GM21526 (cell line): ENCODE data around the gene DOCK11.
"Not testable (repeated sequence)": the region's sequence is repeated elsewhere in the genome, so short reads cannot be mapped to it uniquely, and the experiment has no call there.

Experiments used
- ATAC-seq: cut with Tn5 transposase; IDR thresholded peaks from one replicate; pipeline ENCODE4 v1.9.1; 2021; ENCODE audit warnings: moderate library complexity; ENCODE audit not compliant: unreplicated experiment, low FRiP score

Gene DOCK11

DNA sequence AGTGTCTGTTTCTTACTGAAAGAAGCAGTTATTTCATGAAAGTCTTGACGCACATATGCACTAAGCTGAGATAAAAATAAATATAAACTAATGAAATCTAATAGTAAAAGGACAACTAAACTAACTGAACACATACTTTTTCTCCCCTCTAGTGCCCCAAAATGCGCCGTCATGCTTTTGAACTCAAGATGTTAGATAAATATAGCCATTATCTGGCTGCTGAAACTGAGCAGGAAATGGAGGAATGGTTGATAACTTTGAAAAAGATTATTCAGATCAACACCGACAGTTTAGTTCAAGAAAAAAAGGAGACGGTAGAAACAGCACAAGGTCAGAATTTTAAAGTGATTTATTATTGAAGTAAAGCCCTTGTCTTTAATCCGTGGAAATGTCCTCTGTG is 70.2 kb downstream of the DOCK11 start:
- ATAC-seq: no peak

GRCh38 chrX:118566359-118566758 is 70.7 kb downstream of the DOCK11 start:
- ATAC-seq: no peak

DNA sequence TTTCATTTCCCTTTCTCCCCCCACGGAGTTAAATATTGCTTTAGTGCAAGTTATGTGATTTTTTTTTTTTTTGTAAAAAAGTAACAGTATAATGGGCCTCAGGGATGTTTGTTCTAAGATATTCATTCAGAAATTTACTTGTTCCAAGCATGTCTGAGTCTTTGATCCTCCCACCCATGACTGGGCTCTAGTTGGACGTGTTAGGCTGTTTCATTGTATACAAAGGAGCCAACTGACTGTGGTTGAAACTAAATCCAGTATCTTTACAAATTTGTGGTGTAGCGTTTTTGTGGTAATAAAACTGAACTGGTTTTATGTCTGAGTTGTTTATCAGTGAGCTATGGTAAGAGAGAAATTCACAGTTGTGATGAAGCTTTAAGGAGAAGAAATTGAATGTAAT is 74.1 kb downstream of the DOCK11 start:
- ATAC-seq: no peak

- ATAC-seq: no peak
Observed at GRCh38 chrX:118570209-118570608, 74.6 kb downstream of the DOCK11 start.

GRCh38 chrX:118571836-118572235 is 76.2 kb downstream of the DOCK11 start:
- no peak for ATAC-seq

- no peak for ATAC-seq
Observed at GRCh38 chrX:118574666-118575065, 79.1 kb downstream of the DOCK11 start.

DNA sequence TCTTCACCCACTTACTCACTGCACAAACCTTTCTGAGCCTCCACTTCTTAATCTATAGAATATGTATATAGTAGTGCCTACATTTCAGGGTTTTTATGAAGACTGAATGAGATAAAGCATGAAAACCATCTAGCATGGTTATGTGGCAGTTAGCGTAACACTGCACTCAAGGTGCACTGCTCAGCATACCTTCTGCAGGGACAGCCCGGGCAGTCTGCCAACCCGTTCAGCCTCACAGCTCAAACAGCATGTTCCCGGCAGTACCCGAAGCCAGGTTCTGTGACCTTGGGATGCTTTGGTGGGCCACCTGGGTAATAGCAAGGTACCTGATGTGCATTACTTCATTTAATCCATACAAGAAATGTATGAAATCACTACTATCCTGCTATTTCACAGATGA is 81.4 kb downstream of the DOCK11 start:
- no peak for ATAC-seq

DNA sequence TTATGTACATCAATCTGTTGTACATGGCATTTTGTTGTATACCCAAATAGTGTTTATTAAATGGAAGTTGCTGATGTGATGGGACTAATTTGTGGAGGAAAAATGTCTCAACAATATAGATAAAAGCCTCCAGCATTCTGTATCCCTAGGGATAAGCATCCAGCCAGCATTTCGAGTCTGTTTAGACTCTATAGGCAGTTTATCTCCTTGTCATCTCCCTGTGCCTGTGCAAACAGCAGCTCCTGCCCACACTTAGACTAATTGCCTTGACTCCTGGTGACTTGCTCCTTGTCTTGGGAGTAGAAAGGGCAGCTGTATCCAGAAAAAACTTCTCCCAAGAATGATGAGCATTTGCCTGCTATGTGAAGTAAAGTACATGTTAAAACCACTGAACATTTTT is 83.8 kb downstream of the DOCK11 start:
- no peak for ATAC-seq

DNA sequence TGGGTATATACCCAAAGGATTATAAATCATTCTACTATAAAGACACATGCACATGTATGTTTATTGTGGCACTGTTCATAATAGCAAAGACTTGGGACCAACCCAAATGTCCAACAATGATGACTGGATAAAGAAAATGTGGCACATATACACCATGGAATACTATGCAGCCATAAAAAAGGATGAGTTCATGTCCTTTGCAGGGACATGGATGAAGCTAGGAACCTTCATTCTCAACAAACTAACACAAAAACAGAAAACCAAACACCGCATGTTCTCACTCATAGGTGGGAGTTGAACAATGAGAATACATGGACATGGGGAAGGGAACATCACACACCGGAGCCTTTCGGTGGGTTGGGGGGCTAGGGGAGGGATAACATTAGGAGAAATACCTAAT is 87.3 kb downstream of the DOCK11 start:
- not testable (repeated sequence) for ATAC-seq

- ATAC-seq: no peak
Observed at GRCh38 chrX:118583781-118584180, 88.2 kb downstream of the DOCK11 start.

GRCh38 chrX:118585296-118585695 is 89.7 kb downstream of the DOCK11 start:
- no peak for ATAC-seq

DNA sequence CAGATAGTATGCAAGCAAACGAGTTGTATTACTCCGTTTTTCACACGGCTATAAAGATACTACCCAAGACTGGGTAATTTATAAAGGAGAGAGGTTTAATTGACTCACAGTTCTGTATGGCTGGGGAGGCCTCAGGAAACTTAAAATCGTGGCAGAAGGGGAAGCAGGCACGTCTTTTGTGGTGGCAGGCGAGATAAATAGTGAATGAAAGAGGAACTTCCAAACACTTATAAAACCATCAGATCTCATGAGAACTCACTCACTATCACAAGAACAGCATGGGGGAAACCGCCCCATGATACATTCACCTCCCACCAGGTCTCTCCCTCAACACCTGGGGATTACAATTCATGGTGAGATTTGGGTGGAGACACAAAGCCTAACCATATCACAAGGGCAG is 90.6 kb downstream of the DOCK11 start:
- not testable (repeated sequence) for ATAC-seq

DNA sequence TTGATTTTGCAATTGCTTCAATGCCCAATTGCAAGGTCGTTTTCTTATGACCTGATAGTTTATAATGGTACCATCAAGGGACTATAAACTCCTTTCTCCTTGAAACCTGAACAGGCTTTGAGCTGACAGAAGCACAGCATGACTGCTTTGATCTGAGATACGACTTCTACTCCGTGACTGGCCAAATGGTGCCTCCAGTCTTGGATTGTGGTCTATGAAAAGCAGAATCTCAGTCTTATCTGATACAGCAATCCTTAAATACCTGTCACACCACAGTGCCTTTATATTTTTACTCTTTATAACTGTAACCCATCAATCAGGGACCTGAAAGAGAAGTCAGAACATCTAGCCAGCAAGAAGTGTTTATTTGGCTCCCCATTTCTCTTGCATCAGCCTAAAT is 93.1 kb downstream of the DOCK11 start:
- no peak for ATAC-seq

DNA sequence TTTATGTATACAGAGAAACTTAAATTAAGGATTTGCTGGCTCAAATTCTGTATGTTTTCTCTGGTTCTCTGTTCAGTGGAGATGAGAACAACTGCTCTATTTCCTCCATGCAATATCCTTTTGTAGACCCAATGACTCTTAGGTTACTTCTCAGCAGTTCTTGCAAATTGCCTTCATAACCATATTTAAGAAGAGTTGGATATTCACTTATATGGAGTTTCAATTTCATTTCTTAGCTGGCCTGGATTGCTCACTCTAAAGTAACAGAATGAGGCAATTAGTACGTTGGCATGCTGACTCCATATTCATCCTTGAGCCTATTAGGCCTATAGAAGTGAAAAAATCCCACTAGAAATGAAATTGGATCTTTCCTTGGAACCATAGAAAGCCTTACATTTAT is 93.6 kb downstream of the DOCK11 start:
- ATAC-seq: no peak

DNA sequence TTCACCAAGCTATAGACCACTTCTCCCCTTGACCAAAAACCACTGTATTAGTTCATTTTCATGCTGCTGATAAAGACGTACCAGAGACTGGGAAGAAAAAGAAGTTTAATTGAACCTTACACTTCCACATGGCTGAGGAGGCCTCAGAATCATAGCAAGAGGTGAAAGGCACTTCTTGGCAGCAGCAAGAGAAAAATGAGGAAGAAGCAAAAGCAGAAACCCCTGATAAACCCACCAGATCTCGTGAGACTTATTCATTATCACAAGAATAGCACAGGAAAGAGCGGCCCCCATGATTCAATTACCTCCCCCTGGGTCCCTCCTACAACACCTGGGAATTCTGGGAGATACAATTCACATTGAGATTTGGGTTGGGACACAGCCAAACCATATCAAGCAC is 97.8 kb downstream of the DOCK11 start:
- no peak for ATAC-seq

- ATAC-seq: no peak
Observed at GRCh38 chrX:118594697-118595420, 99.2 kb downstream of the DOCK11 start.

- no peak for ATAC-seq
Observed at GRCh38 chrX:118595501-118596042, 100.0 kb downstream of the DOCK11 start.

DNA sequence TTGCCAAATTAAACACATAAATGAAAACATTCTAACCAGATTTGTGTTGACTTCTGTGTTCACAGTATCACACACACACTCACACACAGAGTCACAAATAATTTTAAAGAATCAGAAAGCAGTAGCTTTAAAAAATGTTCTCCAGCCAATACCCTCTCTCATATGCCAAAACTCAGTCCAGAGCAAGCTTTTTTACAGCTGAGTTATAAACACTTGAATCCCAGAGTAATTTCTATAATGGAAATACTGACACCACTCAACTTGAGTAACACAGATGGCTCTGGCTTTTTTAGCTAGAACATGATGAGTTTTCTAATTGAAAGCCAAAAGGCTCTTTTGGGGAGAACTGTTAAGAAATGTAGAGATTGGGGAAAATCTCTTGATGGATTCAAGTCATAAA is 100.8 kb downstream of the DOCK11 start:
- ATAC-seq: no peak

DNA sequence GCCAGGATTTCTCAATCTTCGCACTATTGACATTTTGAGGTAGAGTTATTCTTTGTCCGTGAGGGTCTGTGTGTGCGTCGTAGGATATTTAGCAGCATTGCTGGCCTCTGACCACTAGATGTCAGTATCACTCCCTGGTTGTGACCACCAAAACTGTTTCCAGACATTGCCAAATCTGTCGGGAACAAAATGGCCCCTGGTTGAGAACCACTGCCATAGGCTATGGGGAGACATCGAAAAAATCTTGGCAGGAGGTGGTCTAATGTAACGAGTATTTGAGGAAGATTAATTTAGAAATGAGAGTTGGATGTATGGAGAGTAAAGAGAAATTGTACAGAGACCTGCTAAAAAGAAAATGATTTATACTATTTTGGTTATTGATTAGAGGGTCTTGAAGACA is 108.4 kb downstream of the DOCK11 start:
- no peak for ATAC-seq

DNA sequence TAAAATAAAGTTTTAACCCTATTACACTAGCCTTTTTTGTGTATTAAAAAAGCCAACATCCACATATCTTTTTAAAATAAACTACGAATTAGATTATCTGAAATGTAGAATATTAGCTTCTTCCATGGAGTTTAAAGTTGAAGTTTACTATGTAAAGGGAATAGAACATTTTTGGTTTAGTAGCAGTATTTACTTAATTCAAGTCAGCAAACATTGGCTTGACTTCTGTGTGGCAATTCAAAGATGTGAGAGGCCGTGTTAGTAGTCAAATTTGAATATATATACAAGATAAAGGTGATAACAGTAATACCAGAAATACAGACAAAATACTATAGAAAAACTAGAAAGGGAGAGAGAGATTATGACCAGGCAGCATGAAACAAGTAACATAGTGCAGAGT is 116.7 kb downstream of the DOCK11 start:
- ATAC-seq: no peak

GRCh38 chrX:118614150-118614549 is 118.5 kb downstream of the DOCK11 start:
- no peak for ATAC-seq

DNA sequence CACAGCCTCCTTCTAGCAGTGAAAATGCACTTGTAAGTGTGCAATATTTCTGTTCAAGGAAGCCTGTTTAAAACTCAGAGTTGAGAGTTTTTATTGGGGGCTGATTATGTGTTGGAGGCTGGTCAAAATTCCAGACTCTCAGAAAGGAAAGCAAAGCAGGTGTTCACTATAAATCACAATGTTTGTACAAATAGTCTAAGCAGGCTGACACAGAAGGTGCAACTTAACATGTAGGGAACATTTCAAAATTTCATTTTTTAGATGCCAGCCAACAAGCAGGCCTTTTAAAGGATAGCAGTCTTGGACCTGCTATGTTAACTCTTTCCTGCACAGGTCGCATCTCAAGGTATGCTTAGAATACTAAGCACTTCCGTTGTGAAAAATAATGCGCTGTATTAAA is 119.5 kb downstream of the DOCK11 start:
- ATAC-seq: no peak
